ENCODE data around the gene SNX14.

DNA sequence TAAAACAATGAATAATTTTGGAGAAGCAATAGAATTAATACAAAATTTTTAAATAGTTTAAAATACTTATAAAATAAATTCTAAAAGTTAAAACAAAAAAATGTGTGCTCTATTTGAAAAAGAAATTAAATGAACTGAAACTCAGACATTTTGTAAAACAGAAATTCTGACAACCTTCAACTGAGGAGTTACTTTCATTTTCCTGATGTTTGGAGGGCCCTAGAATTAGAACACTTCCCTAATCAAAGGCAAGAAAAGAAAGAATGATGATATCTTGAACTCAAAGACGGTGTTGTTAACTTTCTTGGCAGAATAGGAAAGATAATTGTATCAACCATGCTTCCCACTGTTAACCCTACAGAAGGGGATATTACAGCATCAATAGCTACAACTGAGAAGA, 27.9 kb downstream of the SNX14 start:
- no peak for TF ChIP-seq GATA2 (IDR thresholded peaks at IDR 0.05; ENCODE audit: low read depth, low read length)
- TF ChIP-seq GATA3 (IDR thresholded peaks at IDR 0.05; ENCODE audit: low read depth, low read length), result no peak

All from SH-SY5Y (cell line).